Lung (tissue), 12 donors: Measurements from ENCODE around the gene SSR1. TPM values are rescaled to one million over a fixed set of nuclear protein-coding genes. Genes with fewer than 3 reads are reported as not detected.

ENCODE experiments used
- ATAC-seq: fragments of 200-7000 bp; cut with Tn5 transposase; one replicate; pipeline ENCODE4 v1.9.1; 2020; ENCODE audit warnings: moderate number of reproducible peaks; ENCODE audit not compliant: insufficient read depth, low FRiP score
- DNase-seq, 3 donors: peaks; one replicate each; pipeline ENCODE4 v3.0.0-alpha.2; 2013 to 2017
- H3K27ac ChIP-seq, 2 donors: one replicate each; pipeline ENCODE4 v1.5.1; 2013; ENCODE audit warnings: mild to moderate bottlenecking in 2 of 2, moderate library complexity in 2 of 2, control low read depth in 1 of 2, inconsistent platforms in 1 of 2, low read depth in 1 of 2, low read length in 1 of 2
- H3K27me3 ChIP-seq, 3 donors: one replicate each; pipeline ENCODE4 v1.5.1; 2013; ENCODE audit warnings: low read length in 2 of 3; ENCODE audit not compliant: control insufficient read depth in 3 of 3, insufficient read depth in 3 of 3
- H3K36me3 ChIP-seq, 4 donors: one replicate each; pipeline ENCODE4 v1.5.1; 2013; ENCODE audit warnings: low read length in 4 of 4, mild to moderate bottlenecking in 1 of 4, moderate library complexity in 1 of 4; ENCODE audit not compliant: control insufficient read depth in 4 of 4, insufficient read depth in 4 of 4
- H3K4me1 ChIP-seq, 5 donors: one replicate each; pipeline ENCODE4 v1.5.1; 2013; ENCODE audit warnings: low read length in 5 of 5, mild to moderate bottlenecking in 2 of 5, moderate library complexity in 1 of 5; ENCODE audit not compliant: control insufficient read depth in 5 of 5, insufficient read depth in 5 of 5
- H3K4me3 ChIP-seq: one replicate; pipeline ENCODE4 v1.5.1; 2013; ENCODE audit warnings: mild to moderate bottlenecking, control low read depth, moderate library complexity
- H3K9ac ChIP-seq, 2 donors: one replicate each; pipeline ENCODE4 v1.5.1; 2013; ENCODE audit warnings: low read length in 2 of 2, control low read depth in 1 of 2; ENCODE audit not compliant: insufficient read depth in 1 of 2
- H3K9me3 ChIP-seq, 4 donors: one replicate each; pipeline ENCODE4 v1.5.1; 2013; ENCODE audit warnings: low read length in 3 of 4, mild to moderate bottlenecking in 1 of 4, moderate library complexity in 1 of 4; ENCODE audit not compliant: control insufficient read depth in 4 of 4, insufficient read depth in 3 of 4
- WGBS, 2 donors: extraction: QIAGEN DNeasy Blood & Tissue Kit; methylation state at CpG; one replicate each; pipeline ENCODE4 v1.1.7; 2013; 5-methylcytosine and 5-hydroxymethylcytosine counted together
- polyA plus RNA-seq, 2 donors: library from polyadenylated mRNA; stranded (reverse); fragments of 200-250 nt; gene quantifications; one replicate each; pipeline ENCODE4 v1.2.1, GENCODE V29; 2013
- total RNA-seq, 2 donors: library from RNA; depleted of rRNA in 1 of 2; stranded (reverse); fragments of >200 nt in 1 of 2; gene quantifications; one replicate each; pipeline ENCODE4 v1.2.1, GENCODE V29; 2014 to 2021
- TF ChIP-seq, protein P1 (sequence below): IDR thresholded peaks from 2 replicates; pipeline ENCODE4 v1.5.1; 2012; ENCODE audit warnings: mild to moderate bottlenecking; ENCODE audit errors: control extremely low read depth, extremely low read depth
- donor health status: control.
- donor health status: control.
- donor health status: Bipolar disorder and iron deficiency.
- donor health status: healthy.
- donor health status: DM: yes; HTN: yes; CAD: no.

The SSR1 gene
- total and polyA plus RNA-seq, 4 donors = 22.4 to 150 (median 90.1) TPM

DNA sequence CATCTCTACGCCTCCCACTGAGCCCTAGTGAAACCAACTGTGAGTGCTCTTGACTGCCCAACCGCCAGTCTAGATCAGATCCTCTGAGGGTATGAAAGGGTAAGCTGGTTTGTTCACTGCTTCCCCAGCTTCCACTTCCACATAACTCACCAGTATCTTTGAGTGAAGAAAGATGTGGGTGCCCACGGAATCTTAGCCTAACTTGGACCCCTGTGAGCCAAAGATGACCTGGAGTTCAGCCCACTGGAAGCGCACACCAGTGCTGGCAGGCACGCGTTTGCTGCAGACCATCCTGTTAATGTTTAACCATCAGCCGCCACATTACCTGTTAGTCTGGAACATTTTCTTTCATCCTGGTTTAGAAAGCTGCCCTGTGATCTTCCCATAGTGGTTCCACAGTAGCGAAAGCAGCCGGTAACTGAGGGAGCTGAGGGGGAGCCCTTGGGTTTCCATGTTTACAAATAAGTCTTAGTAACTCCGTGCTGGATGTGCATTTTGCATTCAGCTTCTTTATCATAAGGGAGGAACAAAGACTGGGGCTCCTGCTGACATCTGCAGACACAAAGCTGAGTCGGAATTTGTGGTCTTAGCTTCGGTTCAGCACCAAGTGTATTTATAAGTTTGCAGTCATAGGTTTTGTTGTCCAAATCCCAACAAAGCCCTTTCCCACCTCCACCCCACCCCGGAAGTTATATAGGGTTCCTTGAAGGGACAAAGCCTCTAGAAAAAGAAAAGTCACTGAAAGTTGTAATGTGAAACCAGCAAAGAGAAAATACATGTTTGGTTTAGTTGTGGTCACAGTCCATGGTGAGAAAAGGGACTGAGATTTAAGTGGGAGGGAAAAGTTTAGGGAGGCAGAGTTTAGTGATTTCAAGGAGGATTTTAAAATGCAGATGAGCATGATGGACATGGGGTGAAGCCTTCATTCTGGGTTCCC lies 71.0 kb downstream of the SSR1 start:
- H3K9ac ChIP-seq = peak overlapping the region in 1 of 2 donors; percentile 33
- DNase-seq (peak; percentile 68 to 85 (median 68)), ATAC-seq (no peak)

DNA sequence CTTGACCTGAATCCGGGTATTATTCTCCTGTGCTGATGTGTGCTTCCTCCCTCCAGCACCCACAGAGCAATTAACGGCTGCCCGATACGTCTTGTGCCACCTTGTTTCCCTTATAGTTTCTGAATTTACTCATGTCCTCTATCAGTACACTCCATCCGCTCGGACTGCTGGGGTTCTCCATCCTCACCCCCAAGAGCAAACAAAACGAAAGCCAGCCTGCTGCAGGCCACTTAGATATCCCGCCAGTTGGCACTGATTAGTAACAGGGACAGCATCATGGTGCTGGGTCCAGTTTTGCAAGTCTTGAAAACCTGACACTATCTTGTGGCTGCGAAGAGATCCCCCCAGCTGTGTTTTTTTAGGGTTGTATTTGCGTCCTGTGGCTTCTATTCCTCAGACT lies 71.8 kb downstream of the SSR1 start:
- 71 to 77% methylated on average over 10 of the region's 10 CpGs for WGBS, 2 donors

More for the DNA sequence above, 71.0 kb downstream of the SSR1 start:
- Histone ChIP-seq H3K9me3 (no peaks in the 10 kb centered on the region), H3K27me3 (no peaks in the 10 kb centered on the region), H3K4me3 (no peak overlapping the region), H3K27ac (peak overlapping the region in 1 of 2 donors; percentile 46), H3K4me1 (peaks cover 0 to 27% (median 9%) of the 10 kb centered on the region in 5 donors), H3K36me3 (peaks cover 3 to 27% (median 6%) of the 10 kb centered on the region in 4 donors)
- WGBS, 2 donors = 57 to 70% methylated on average over 13 of the region's 13 CpGs
- TF ChIP-seq, protein P1, sequence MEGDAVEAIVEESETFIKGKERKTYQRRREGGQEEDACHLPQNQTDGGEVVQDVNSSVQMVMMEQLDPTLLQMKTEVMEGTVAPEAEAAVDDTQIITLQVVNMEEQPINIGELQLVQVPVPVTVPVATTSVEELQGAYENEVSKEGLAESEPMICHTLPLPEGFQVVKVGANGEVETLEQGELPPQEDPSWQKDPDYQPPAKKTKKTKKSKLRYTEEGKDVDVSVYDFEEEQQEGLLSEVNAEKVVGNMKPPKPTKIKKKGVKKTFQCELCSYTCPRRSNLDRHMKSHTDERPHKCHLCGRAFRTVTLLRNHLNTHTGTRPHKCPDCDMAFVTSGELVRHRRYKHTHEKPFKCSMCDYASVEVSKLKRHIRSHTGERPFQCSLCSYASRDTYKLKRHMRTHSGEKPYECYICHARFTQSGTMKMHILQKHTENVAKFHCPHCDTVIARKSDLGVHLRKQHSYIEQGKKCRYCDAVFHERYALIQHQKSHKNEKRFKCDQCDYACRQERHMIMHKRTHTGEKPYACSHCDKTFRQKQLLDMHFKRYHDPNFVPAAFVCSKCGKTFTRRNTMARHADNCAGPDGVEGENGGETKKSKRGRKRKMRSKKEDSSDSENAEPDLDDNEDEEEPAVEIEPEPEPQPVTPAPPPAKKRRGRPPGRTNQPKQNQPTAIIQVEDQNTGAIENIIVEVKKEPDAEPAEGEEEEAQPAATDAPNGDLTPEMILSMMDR = no peak

DNA sequence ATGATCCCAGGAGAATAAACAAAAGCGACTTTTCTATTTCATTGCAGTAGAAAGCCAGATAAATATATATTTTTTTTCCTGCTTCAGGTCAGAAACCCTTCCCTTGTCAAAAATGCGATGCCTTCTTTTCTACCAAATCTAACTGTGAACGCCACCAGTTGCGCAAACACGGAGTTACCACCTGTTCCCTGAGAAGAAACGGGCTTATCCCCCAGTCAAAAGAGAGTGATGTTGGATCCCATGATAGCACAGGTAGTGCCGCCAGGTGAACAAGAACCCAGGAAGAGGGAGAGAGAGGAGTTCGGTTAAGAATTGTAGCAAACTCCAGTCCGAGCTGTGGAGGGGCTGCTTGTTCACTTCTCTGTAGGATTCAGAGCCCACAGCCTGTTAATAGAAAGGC lies 72.6 kb downstream of the SSR1 start:
- no peak overlapping the region for H3K27ac ChIP-seq
- 88 to 92% methylated on average over 9 of the region's 9 CpGs for WGBS, 2 donors
- peaks cover 0 to 27% (median 9%) of the 10 kb centered on the region in 5 donors for H3K4me1 ChIP-seq
- no peaks in the 10 kb centered on the region for H3K9me3 ChIP-seq
- H3K27me3 ChIP-seq = no peaks in the 10 kb centered on the region
- DNase-seq = no peak
- TF ChIP-seq, protein P1 = no peak
- no peak overlapping the region for H3K9ac ChIP-seq
- ATAC-seq = no peak
- no peak overlapping the region for H3K4me3 ChIP-seq
- peaks cover 0 to 19% (median 2%) of the 10 kb centered on the region in 4 donors for H3K36me3 ChIP-seq

More for the DNA sequence above, 71.8 kb downstream of the SSR1 start:
- Histone ChIP-seq H3K9ac (no peak overlapping the region), H3K27me3 (no peaks in the 10 kb centered on the region), H3K27ac (peak overlapping the region in 1 of 2 donors; percentile 46), H3K36me3 (peaks cover 0 to 19% (median 4%) of the 10 kb centered on the region in 4 donors), H3K9me3 (no peaks in the 10 kb centered on the region), H3K4me1 (peaks cover 0 to 27% (median 9%) of the 10 kb centered on the region in 5 donors), H3K4me3 (no peak overlapping the region)
- DNase-seq = no peak
- TF ChIP-seq, protein P1 = no peak
- ATAC-seq = no peak
